IMR-90 (cell line): ENCODE measurements around the gene UTF1. TPM values are rescaled to one million over a fixed set of nuclear protein-coding genes. Genes with fewer than 3 reads are reported as not detected.

Experiments
- ATAC-seq: fragments of 200-7000 bp; cut with Tn5 transposase; 2 replicates; pipeline ENCODE4 v1.9.1; 2020; ENCODE audit warnings: low read depth, mild to moderate bottlenecking, moderate library complexity
- BruUV-seq: library from RNA; stranded (reverse); fragments of 400-500 nt; replicated peaks from 2 replicates; lab custom pipeline; 2021; lab: Mats Ljungman, UMichigan
- CTCF ChIA-PET: fragments of 300-600 bp; formaldehyde crosslinking; extraction: SDS; loops from one replicate; lab custom pipeline; 2021; ENCODE audit warnings: antibody characterized with exemption; lab: Yijun Ruan, JAX
- POLR2A ChIA-PET: fragments of 300-600 bp; sonication (Branson Sonifier 250); formaldehyde crosslinking; loops from one replicate; lab custom pipeline; 2022; ENCODE audit warnings: antibody characterized with exemption; ENCODE audit not compliant: unreplicated experiment; lab: Charles Lee
- DNase-seq: peaks from one replicate; pipeline ENCODE4 v3.0.0; 2013
- H2AFZ ChIP-seq: replicated peaks from 2 replicates; pipeline ENCODE3; 2013; ENCODE audit warnings: low read length, mild to moderate bottlenecking; ENCODE audit not compliant: poor library complexity
- H2AK5ac ChIP-seq: 2 replicates; pipeline ENCODE4 v1.6.1; 2013; ENCODE audit warnings: low read depth, low read length, inconsistent platforms
- H2AK9ac ChIP-seq: replicated peaks from 2 replicates; pipeline ENCODE3; 2013; ENCODE audit warnings: mild to moderate bottlenecking, low read depth, low read length, moderate library complexity; ENCODE audit not compliant: poor library complexity
- H2BK120ac ChIP-seq: 2 replicates; pipeline ENCODE4 v1.6.1; 2013; ENCODE audit warnings: low read depth, low read length, inconsistent platforms
- H2BK15ac ChIP-seq: 3 replicates; pipeline ENCODE4 v1.6.1; 2013; ENCODE audit warnings: low read depth, low read length, inconsistent platforms
- H2BK20ac ChIP-seq: 2 replicates; pipeline ENCODE4 v1.6.1; 2013; ENCODE audit warnings: low read depth, mild to moderate bottlenecking, inconsistent platforms, low read length, moderate library complexity
- H2BK5ac ChIP-seq: 2 replicates; pipeline ENCODE4 v1.6.1; 2013; ENCODE audit warnings: mild to moderate bottlenecking, low read depth, low read length, inconsistent platforms; ENCODE audit not compliant: poor library complexity, severe bottlenecking
- H3K14ac ChIP-seq: replicated peaks from 2 replicates; pipeline ENCODE4 v1.6.1; 2013; ENCODE audit warnings: low read depth, low read length, inconsistent platforms
- H3K18ac ChIP-seq: 2 replicates; pipeline ENCODE4 v1.6.1; 2013; ENCODE audit warnings: low read depth, low read length, control low read depth
- H3K23ac ChIP-seq: 2 replicates; pipeline ENCODE4 v1.6.1; 2013; ENCODE audit warnings: low read depth, low read length, inconsistent platforms
- H3K27ac ChIP-seq: 2 replicates; pipeline ENCODE4 v1.5.1; 2013; ENCODE audit warnings: mild to moderate bottlenecking, control low read depth, low read length; ENCODE audit not compliant: insufficient read depth
- H3K27me3 ChIP-seq: 2 replicates; pipeline ENCODE4 v1.6.1; 2013; ENCODE audit warnings: low read length; ENCODE audit not compliant: control insufficient read depth, insufficient read depth
- H3K36me3 ChIP-seq: 2 replicates; pipeline ENCODE4 v1.6.1; 2013; ENCODE audit warnings: low read length, mixed read lengths; ENCODE audit not compliant: control insufficient read depth, insufficient read depth
- H3K4ac ChIP-seq: 2 replicates; pipeline ENCODE4 v1.6.1; 2013; ENCODE audit warnings: low read depth, low read length, inconsistent platforms
- H3K4me1 ChIP-seq: 2 replicates; pipeline ENCODE4 v1.6.1; 2013; ENCODE audit warnings: low read length, mixed read lengths; ENCODE audit not compliant: control insufficient read depth, insufficient read depth
- H3K4me2 ChIP-seq: 2 replicates; pipeline ENCODE4 v1.6.1; 2013; ENCODE audit warnings: low read depth, mild to moderate bottlenecking, control low read depth, low read length, moderate library complexity
- H3K4me3 ChIP-seq: 2 replicates; pipeline ENCODE4 v1.5.1; 2013; ENCODE audit warnings: low read depth, mild to moderate bottlenecking, control low read depth, low read length, moderate library complexity; ENCODE audit not compliant: insufficient read depth
- H3K56ac ChIP-seq: 2 replicates; pipeline ENCODE4 v1.6.1; 2013; ENCODE audit warnings: low read length, inconsistent platforms; ENCODE audit not compliant: insufficient read depth; ENCODE audit errors: extremely low read depth
- H3K79me1 ChIP-seq, 2 experiments: 2 replicates each; pipeline ENCODE4 v1.6.1; 2013; ENCODE audit warnings: low read length in 2 of 2, inconsistent platforms in 1 of 2, low read depth in 1 of 2
- H3K9ac ChIP-seq: 2 replicates; pipeline ENCODE4 v1.6.1; 2013; ENCODE audit warnings: low read depth, low read length, control low read depth
- H3K9me1 ChIP-seq: 2 replicates; pipeline ENCODE4 v1.6.1; 2013; ENCODE audit warnings: low read length, inconsistent platforms; ENCODE audit not compliant: insufficient read depth
- H3K9me3 ChIP-seq: 2 replicates; pipeline ENCODE4 v1.6.1; 2013; ENCODE audit warnings: low read length; ENCODE audit not compliant: control insufficient read depth, insufficient read depth
- H4K20me1 ChIP-seq: 2 replicates; pipeline ENCODE4 v1.6.1; 2013; ENCODE audit warnings: low read length, inconsistent platforms; ENCODE audit not compliant: insufficient read depth
- H4K5ac ChIP-seq: 2 replicates; pipeline ENCODE4 v1.6.1; 2013; ENCODE audit warnings: mild to moderate bottlenecking, low read depth, low read length, control low read depth
- H4K8ac ChIP-seq, 2 experiments: 2 replicates each; pipeline ENCODE4 v1.6.1; 2013; ENCODE audit warnings: low read depth in 2 of 2, low read length in 2 of 2, control low read depth in 1 of 2, inconsistent platforms in 1 of 2
- H4K91ac ChIP-seq: 2 replicates; pipeline ENCODE4 v1.6.1; 2013; ENCODE audit warnings: low read depth, low read length, inconsistent platforms; ENCODE audit not compliant: insufficient read depth
- ELK1 ChIP-seq: fragments of 150-350 bp; IDR thresholded peaks from 2 replicates; pipeline ENCODE4 v1.6.1; 2016; ENCODE audit warnings: low read depth, mild to moderate bottlenecking, low read length, moderate library complexity, borderline replicate concordance
- FOS ChIP-seq: fragments of 150-350 bp; IDR thresholded peaks from 2 replicates; pipeline ENCODE4 v1.6.1; 2016; ENCODE audit warnings: low read depth, low read length
- MAFK ChIP-seq: IDR thresholded peaks from 2 replicates; pipeline ENCODE4 v1.6.1; 2012; ENCODE audit warnings: low read depth, low read length, improper control_type of control experiment
- MAZ ChIP-seq: IDR thresholded peaks from 2 replicates; pipeline ENCODE4 v1.6.1; 2012; ENCODE audit warnings: low read depth, mild to moderate bottlenecking, low read length, improper control_type of control experiment, moderate library complexity, borderline replicate concordance
- MXI1 ChIP-seq: IDR thresholded peaks from 2 replicates; pipeline ENCODE4 v1.6.1; 2012; ENCODE audit warnings: low read depth, mild to moderate bottlenecking, low read length, moderate library complexity, borderline replicate concordance
- NFE2L2 ChIP-seq: fragments of 150-350 bp; IDR thresholded peaks from 2 replicates; pipeline ENCODE4 v1.6.1; 2016; ENCODE audit warnings: low read depth, mild to moderate bottlenecking, low read length
- RFX5 ChIP-seq: IDR thresholded peaks from 2 replicates; pipeline ENCODE4 v1.8.0; 2012; ENCODE audit warnings: low read depth, mild to moderate bottlenecking, low read length, moderate library complexity
- SMC3 ChIP-seq: fragments of 150-350 bp; IDR thresholded peaks from 2 replicates; pipeline ENCODE4 v1.6.1; 2016; ENCODE audit warnings: low read depth, mild to moderate bottlenecking, antibody characterized with exemption, low read length, moderate library complexity
- USF2 ChIP-seq: fragments of 150-350 bp; IDR thresholded peaks from 2 replicates; pipeline ENCODE4 v1.6.1; 2017; ENCODE audit warnings: mild to moderate bottlenecking, antibody characterized with exemption, low read length, low read depth
- WGBS, 2 experiments: methylation state at CpG; one replicate each; pipeline versions ENCODE4 v1.1.5 to v1.1.7; 2013; ENCODE audit warnings: missing lambda C conversion rate in 2 of 2; ENCODE audit not compliant: insufficient read length in 1 of 2; ENCODE audit errors: extremely low coverage in 2 of 2; 5-methylcytosine and 5-hydroxymethylcytosine counted together
- dilution Hi-C: fragments of 300-500 bp; cut with HindIII; formaldehyde crosslinking; loops from one replicate; pipeline ENCODE4 v1.14.3; 2018; ENCODE audit warnings: low sequenced_read_pairs; ENCODE audit not compliant: unreplicated experiment
- in situ Hi-C: fragments of 300-500 bp; cut with MboI; formaldehyde crosslinking; loops from 3 replicates; pipeline ENCODE4 v1.14.3; 2019; ENCODE audit warnings: low sequenced_read_pairs, inconsistent platforms, mixed read lengths
- intact Hi-C: fragments of 100-400 bp; cut with micrococcal nuclease; formaldehyde crosslinking; loops from 2 replicates; pipeline ENCODE4 v1.10.0; 2022
- polyA plus RNA-seq, 3 experiments: library from polyadenylated mRNA; depleted of rRNA; stranded (reverse); fragments of >200 nt; gene quantifications; 2 replicates each; pipeline ENCODE4 v1.2.3, GENCODE V29; 2012; ENCODE audit warnings: low replicate concordance in 1 of 3
- total RNA-seq: library from RNA; depleted of rRNA; stranded (reverse); fragments of >200 nt; gene quantifications from 2 replicates; pipeline ENCODE4 v1.2.3, GENCODE V29; 2012
- TF ChIP-seq, protein P1 (sequence below): conservative IDR thresholded peaks from 2 replicates; pipeline ENCODE4 v1.5.1; 2012; ENCODE audit warnings: mild to moderate bottlenecking, low read depth, low read length, improper control_type of control experiment

UTF1 gene
- total and polyA plus RNA-seq, 2 of the 4 experiments (the other 2 are of a cell fraction), result not detected

- no peaks in the 10 kb centered on the region for H3K4me1 ChIP-seq
- H3K9ac ChIP-seq, result no peak overlapping the region
- TF ChIP-seq MXI1, result no peak
- TF ChIP-seq MAFK, result no peak
- TF ChIP-seq, protein P1, sequence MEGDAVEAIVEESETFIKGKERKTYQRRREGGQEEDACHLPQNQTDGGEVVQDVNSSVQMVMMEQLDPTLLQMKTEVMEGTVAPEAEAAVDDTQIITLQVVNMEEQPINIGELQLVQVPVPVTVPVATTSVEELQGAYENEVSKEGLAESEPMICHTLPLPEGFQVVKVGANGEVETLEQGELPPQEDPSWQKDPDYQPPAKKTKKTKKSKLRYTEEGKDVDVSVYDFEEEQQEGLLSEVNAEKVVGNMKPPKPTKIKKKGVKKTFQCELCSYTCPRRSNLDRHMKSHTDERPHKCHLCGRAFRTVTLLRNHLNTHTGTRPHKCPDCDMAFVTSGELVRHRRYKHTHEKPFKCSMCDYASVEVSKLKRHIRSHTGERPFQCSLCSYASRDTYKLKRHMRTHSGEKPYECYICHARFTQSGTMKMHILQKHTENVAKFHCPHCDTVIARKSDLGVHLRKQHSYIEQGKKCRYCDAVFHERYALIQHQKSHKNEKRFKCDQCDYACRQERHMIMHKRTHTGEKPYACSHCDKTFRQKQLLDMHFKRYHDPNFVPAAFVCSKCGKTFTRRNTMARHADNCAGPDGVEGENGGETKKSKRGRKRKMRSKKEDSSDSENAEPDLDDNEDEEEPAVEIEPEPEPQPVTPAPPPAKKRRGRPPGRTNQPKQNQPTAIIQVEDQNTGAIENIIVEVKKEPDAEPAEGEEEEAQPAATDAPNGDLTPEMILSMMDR, result no peak
- no peak for TF ChIP-seq NFE2L2
- TF ChIP-seq MAZ, result no peak
- TF ChIP-seq SMC3, result no peak
- no peak for TF ChIP-seq RFX5
- TF ChIP-seq USF2, result no peak
- TF ChIP-seq FOS, result no peak
- TF ChIP-seq ELK1, result no peak
- intact Hi-C loops, result no loop called here
- H2BK120ac ChIP-seq, result no peak overlapping the region
- no peak overlapping the region for H3K4me3 ChIP-seq
- dilution Hi-C loops, result no loop called here
- POLR2A ChIA-PET, result no interaction called here
- DNase-seq (no peak), ATAC-seq (no peak)
- in situ Hi-C loops, result no loop called here
- no TSS peak for BruUV-seq
- H3K79me1 ChIP-seq, result no peaks in the 10 kb centered on the region
- no peak overlapping the region for H3K4ac ChIP-seq
- H3K23ac ChIP-seq, result no peak overlapping the region
- no peak overlapping the region for H3K56ac ChIP-seq
- H4K20me1 ChIP-seq, result no peaks in the 10 kb centered on the region
- no peak overlapping the region for H3K4me2 ChIP-seq
- H2BK5ac ChIP-seq, result no peak overlapping the region
- H3K18ac ChIP-seq, result no peak overlapping the region
- H2AFZ ChIP-seq, result no peak overlapping the region
- no peaks in the 10 kb centered on the region for H3K36me3 ChIP-seq
- H3K27ac ChIP-seq, result no peak overlapping the region
- CTCF ChIA-PET, result no interaction called here
- no peak overlapping the region for H2AK9ac ChIP-seq
- H3K14ac ChIP-seq, result no peak overlapping the region
- H3K9me3 ChIP-seq, result peaks cover 2% of the 10 kb centered on the region; the same call in 1 of the 2 replicates
- no peak overlapping the region for H2BK15ac ChIP-seq
- H2AK5ac ChIP-seq, result no peak overlapping the region
- H4K8ac ChIP-seq, result no peak overlapping the region
- H3K9me1 ChIP-seq, result no peaks in the 10 kb centered on the region
- H3K27me3 ChIP-seq, result peaks cover 9% of the 10 kb centered on the region; the same call in 1 of the 2 replicates
- no peak overlapping the region for H4K5ac ChIP-seq
- 89% methylated on average over 22 of the region's 27 CpGs; no CpG with 5 or more reads in 1 of the 2 experiments for WGBS, 2 experiments
- no peak overlapping the region for H2BK20ac ChIP-seq
- H4K91ac ChIP-seq, result no peak overlapping the region
Observed at GRCh38 chr10:133215586-133215985, 14.4 kb upstream of the UTF1 start.
